Medulla oblongata (tissue), 1 donor: ENCODE measurements around the gene ACACA.

ENCODE experiments used
- DNase-seq: peaks from one replicate; pipeline ENCODE4 v3.0.0-alpha.2; 2015; ENCODE audit errors: extremely low spot score

ACACA gene

GRCh38 chr17:37344519-37344918 lies 62.1 kb downstream of the ACACA start:
- no peak for DNase-seq

GRCh38 chr17:37342589-37342988 lies 64.0 kb downstream of the ACACA start:
- DNase-seq, result no peak

GRCh38 chr17:37340804-37341203 lies 65.8 kb downstream of the ACACA start:
- no peak for DNase-seq

GRCh38 chr17:37339321-37339720 lies 67.3 kb downstream of the ACACA start:
- no peak for DNase-seq

GRCh38 chr17:37338847-37339246 lies 67.8 kb downstream of the ACACA start:
- DNase-seq, result no peak

- no peak for DNase-seq
These were observed 79.1 kb downstream of the ACACA start for GRCh38 chr17:37327341-37328090.

GRCh38 chr17:37322826-37323561 lies 83.6 kb downstream of the ACACA start:
- peak; percentile 23 for DNase-seq

- no peak for DNase-seq
These were observed 84.5 kb downstream of the ACACA start for GRCh38 chr17:37322106-37322505.

GRCh38 chr17:37318931-37319594 lies 87.6 kb downstream of the ACACA start:
- no peak for DNase-seq

GRCh38 chr17:37317867-37318266 lies 88.8 kb downstream of the ACACA start:
- no peak for DNase-seq

- no peak for DNase-seq
These were observed 91.0 kb downstream of the ACACA start for GRCh38 chr17:37315601-37316000.

GRCh38 chr17:37312137-37312923 lies 94.3 kb downstream of the ACACA start:
- DNase-seq, result no peak

GRCh38 chr17:37310940-37311339 lies 95.7 kb downstream of the ACACA start:
- DNase-seq, result no peak

- DNase-seq, result no peak
These were observed 97.6 kb downstream of the ACACA start for GRCh38 chr17:37309051-37309450.

- DNase-seq, result no peak
These were observed 101.2 kb downstream of the ACACA start for GRCh38 chr17:37305406-37305905.

- peak; percentile 61 for DNase-seq
These were observed 105.3 kb downstream of the ACACA start for GRCh38 chr17:37301288-37301687.

GRCh38 chr17:37300683-37301082 lies 106.0 kb downstream of the ACACA start:
- peak; percentile 30 for DNase-seq

GRCh38 chr17:37299257-37299980 lies 107.2 kb downstream of the ACACA start:
- DNase-seq, result peak; percentile 74

- no peak for DNase-seq
These were observed 110.7 kb downstream of the ACACA start for GRCh38 chr17:37295888-37296287.

- DNase-seq, result no peak
These were observed 111.7 kb downstream of the ACACA start for GRCh38 chr17:37294888-37295287.

GRCh38 chr17:37293770-37294169 lies 112.9 kb downstream of the ACACA start:
- DNase-seq, result no peak
